Measurements from ENCODE around the gene NLRP12. TPM values are rescaled to one million over a fixed set of nuclear protein-coding genes. Genes with fewer than 3 reads are reported as not detected.

Gene NLRP12
- total RNA-seq, 4 donors from 2014 or later: 0.46 to 9.6 (median 1.6) TPM

DNA sequence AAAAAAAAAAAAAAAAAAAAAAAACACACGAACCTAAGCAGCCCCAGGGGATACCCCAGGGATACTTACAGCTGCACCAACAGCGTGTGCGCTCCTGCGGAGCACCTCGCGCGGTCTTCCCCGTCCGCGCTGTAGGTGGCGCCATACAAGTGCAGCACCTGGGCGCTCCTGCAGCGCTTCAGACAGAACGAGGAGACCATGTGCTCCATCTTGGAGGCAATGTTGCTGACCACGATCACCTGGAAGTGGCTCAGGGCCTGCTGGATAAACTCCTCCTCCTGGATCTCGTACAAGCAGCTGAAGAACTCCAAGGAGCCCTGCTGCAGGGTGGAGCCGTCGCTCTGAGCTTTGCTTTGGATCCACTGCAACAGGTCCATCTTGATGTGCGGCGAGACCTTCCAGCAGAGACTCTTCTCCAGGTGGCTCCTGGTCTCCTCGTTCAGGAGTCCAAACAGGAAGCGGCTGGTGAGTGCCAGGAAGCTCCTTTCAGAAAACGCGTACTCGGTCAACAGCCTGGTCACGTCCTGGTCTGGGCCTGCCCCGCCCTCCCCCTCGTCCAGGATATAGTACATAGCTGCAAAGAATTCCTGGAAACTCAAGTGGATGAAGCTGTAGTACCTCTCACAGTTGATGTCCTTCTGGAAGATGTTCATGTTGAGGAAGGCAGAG is 14.5 kb downstream of the NLRP12 start:
- TF ChIP-seq, protein P1, sequence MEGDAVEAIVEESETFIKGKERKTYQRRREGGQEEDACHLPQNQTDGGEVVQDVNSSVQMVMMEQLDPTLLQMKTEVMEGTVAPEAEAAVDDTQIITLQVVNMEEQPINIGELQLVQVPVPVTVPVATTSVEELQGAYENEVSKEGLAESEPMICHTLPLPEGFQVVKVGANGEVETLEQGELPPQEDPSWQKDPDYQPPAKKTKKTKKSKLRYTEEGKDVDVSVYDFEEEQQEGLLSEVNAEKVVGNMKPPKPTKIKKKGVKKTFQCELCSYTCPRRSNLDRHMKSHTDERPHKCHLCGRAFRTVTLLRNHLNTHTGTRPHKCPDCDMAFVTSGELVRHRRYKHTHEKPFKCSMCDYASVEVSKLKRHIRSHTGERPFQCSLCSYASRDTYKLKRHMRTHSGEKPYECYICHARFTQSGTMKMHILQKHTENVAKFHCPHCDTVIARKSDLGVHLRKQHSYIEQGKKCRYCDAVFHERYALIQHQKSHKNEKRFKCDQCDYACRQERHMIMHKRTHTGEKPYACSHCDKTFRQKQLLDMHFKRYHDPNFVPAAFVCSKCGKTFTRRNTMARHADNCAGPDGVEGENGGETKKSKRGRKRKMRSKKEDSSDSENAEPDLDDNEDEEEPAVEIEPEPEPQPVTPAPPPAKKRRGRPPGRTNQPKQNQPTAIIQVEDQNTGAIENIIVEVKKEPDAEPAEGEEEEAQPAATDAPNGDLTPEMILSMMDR (IDR thresholded peaks at IDR 0.05): no peak
- DNase-seq (ENCODE audit: low spot score) (no peak), ATAC-seq (ENCODE audit: low FRiP score) (no peak)

DNA sequence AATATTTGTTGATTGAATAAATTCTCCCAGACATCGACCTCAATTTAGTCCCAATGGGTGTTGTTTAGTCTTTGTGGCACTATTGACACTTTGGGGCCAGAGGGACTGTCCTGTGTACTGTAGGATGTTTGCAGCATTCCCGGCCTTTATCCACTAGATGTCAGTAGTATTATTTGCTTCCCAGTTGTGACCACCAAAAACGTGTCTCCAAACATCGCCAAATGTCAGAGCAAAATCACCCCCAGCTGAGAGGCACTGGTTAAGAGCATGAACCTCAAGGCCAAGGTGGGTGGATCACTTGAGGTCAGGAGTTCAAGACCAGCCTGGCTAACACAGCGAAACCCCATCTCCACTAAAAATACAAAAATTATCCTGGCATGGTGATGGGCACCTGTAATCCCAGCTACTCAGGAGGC is 15.4 kb downstream of the NLRP12 start:
- no peak for ATAC-seq (ENCODE audit: low FRiP score)

DNA sequence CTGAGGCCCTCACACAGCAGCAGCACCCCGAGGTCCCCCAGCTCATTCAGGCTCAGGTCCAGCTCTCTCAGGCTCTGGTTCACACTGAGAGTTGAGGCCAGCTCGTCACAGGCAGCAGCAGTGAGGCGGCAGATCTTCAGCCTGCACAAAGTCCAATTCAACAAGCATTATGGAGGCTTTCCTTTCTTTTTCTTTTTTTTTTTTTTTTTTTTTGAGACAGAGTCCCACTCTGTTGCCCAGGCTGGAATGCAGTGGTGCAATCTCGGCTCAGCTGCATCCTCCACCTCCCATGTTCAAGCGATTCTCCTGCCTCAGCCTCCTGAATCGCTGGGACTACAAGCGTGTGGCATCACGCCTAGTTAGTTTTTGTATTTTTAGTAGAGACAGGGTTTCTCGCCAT is 22.9 kb downstream of the NLRP12 start:
- ATAC-seq (ENCODE audit: low FRiP score) (no peak), DNase-seq (ENCODE audit: low spot score) (no peak)

More for the DNA sequence above, 15.4 kb downstream of the NLRP12 start:
- DNase-seq (ENCODE audit: low spot score): no peak
- TF ChIP-seq, protein P1 (IDR thresholded peaks at IDR 0.05): no peak

DNA sequence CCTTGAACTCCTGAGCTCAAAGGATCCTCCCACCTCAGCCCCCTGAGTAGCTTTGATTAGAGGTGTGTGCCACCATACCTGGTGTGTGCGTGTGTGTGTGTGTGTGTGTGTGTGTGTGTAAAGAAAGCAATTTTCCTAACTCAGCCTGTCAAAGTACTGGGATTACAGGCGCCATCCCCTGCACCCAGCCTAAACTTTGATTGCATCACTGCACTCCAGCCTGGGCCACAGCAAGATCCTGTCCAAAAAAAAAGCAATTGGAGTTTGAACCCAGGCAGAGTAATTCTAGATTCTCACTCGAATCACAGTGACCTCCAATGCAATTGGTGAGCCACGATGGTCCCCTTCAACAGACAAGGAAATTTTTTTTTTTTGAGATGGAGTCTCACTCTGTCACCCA is 29.1 kb downstream of the NLRP12 start:
- TF ChIP-seq, protein P1 (IDR thresholded peaks at IDR 0.05): no peak
- DNase-seq (ENCODE audit: low spot score): no peak
- no peak for ATAC-seq (ENCODE audit: low FRiP score)

More for the DNA sequence above, 22.9 kb downstream of the NLRP12 start:
- TF ChIP-seq, protein P1 (IDR thresholded peaks at IDR 0.05): no peak

DNA sequence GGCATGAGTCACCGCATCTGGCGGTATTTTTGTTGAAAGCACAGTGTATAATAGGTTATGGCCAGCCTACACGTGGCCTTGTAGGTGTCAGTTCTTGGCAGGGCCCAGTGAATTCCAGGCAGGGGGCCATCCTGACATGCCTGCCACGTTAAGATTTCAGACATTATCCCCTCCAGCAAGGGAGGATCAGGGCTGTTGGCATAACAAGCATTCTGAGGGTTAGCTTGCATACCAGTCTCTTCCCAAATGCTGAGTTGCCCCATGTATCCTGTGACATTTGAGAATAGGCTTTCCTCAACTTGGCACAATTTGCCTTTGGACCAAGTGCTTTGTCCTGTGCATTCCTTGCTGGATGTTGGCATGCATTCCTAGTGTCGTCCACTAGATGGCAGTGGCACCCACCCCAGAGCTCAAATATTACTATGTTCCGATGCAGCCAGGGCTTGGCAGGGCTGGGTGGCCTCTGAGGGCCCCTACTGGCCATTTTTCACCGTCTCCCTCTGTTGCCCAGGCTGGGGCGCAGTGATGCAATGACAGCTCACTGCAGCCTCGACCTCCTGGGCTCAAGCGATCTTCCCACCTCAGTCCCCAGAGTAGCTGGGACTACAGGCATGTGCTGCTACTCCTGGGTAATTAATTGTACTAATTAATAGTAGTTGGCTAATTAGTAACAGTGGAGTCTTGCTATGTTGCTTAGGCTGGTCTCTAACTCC is 31.2 kb downstream of the NLRP12 start:
- TF ChIP-seq, protein P1 (IDR thresholded peaks at IDR 0.05): peak in 1 of 3 donors; percentile 95
- DNase-seq (ENCODE audit: low spot score) (peak; percentile 68), ATAC-seq (ENCODE audit: low FRiP score) (peak; percentile 90)

DNA sequence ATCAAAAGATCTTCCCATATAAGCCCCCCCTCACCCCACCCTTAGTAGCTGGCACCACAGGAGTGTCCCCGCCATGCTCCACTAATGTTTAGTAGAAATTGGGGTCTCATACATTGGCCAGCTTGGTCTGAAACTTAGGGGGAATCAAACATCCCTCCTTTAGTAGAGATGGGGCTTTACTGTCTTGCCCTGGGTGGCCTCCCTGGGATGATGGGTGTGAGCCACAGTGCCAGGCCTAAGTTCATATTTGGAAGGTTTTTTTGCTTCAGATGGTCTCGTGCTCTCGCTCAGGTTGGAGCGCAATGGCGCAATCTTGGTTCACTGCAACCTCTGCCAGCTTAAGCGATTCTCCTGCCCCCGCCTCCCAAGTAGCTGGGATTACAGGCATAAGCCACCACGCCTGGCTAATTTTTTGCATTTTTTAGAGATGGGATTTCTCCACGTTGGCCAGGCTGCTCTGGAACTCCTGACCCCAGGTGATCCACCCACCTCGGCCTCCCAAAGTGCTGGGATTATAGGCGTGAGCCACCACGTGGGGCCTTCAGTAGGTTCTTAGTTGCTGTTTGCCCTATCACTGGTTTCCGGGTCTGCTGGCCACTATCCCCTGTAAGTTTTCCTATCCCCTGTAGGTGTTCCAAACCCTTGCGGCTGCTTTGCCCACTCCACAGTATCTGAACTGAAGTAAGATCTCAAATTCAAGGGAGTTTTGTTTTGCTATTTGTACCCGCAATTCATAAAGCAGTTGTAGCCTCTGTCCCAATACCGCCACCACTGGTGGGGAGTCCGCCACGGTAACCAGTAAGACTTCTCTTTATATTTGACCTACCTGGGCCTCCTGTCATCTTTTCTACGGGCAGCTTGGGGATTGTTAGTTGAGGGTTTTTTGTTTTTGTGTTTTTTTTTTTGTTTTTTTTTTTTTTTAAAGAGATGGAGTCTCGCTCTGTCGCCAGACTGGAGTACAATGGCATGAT is 34.1 kb downstream of the NLRP12 start:
- TF ChIP-seq, protein P1 (IDR thresholded peaks at IDR 0.05): no peak
- DNase-seq (ENCODE audit: low spot score): no peak
- no peak for ATAC-seq (ENCODE audit: low FRiP score)
